Mesenchymal stem cell (in vitro differentiated cells and primary cell): ENCODE measurements around the gene IL12A.
A peak's percentile ranks its signal among the peaks of the same experiment; 100 is the strongest.

Experiments used
- DNase-seq: peaks from one replicate; pipeline ENCODE4 v3.0.0-alpha.2; 2013
- H2AFZ ChIP-seq: one replicate; pipeline ENCODE4 v1.6.1; 2013; ENCODE audit warnings: low read depth, mild to moderate bottlenecking, control low read depth, inconsistent platforms, low read length, moderate library complexity
- H2AK5ac ChIP-seq: 2 replicates; pipeline ENCODE4 v1.6.1; 2013; ENCODE audit warnings: low read length, moderate library complexity, mild to moderate bottlenecking, inconsistent platforms; ENCODE audit not compliant: severe bottlenecking
- H2BK120ac ChIP-seq: one replicate; pipeline ENCODE4 v1.6.1; 2013; ENCODE audit warnings: low read depth, mild to moderate bottlenecking, inconsistent platforms, low read length, moderate library complexity
- H2BK12ac ChIP-seq, 2 experiments: one replicate each; pipeline ENCODE4 v1.6.1; 2013; ENCODE audit warnings: inconsistent platforms in 2 of 2, low read length in 2 of 2, mild to moderate bottlenecking in 2 of 2, moderate library complexity in 2 of 2, control low read depth in 1 of 2
- H2BK15ac ChIP-seq: one replicate; pipeline ENCODE4 v1.6.1; 2013; ENCODE audit warnings: mild to moderate bottlenecking, low read depth, inconsistent platforms; ENCODE audit not compliant: poor library complexity, severe bottlenecking
- H2BK5ac ChIP-seq: 2 replicates; pipeline ENCODE4 v1.6.1; 2013; ENCODE audit warnings: low read depth, mild to moderate bottlenecking, low read length, control low read depth, inconsistent platforms; ENCODE audit not compliant: poor library complexity, severe bottlenecking
- H3K14ac ChIP-seq, 2 experiments: one replicate each; pipeline ENCODE4 v1.6.1; 2013; ENCODE audit warnings: inconsistent platforms in 2 of 2, low read length in 2 of 2, control low read depth in 1 of 2, mild to moderate bottlenecking in 1 of 2, moderate library complexity in 1 of 2
- H3K18ac ChIP-seq, 2 experiments: one replicate each; pipeline ENCODE4 v1.6.1; 2013; ENCODE audit warnings: inconsistent platforms in 2 of 2, low read length in 2 of 2, control low read depth in 1 of 2, low read depth in 1 of 2, mild to moderate bottlenecking in 1 of 2
- H3K23ac ChIP-seq, 2 experiments: one replicate each; pipeline ENCODE4 v1.6.1; 2013; ENCODE audit warnings: inconsistent platforms in 2 of 2, low read length in 2 of 2, mild to moderate bottlenecking in 2 of 2, moderate library complexity in 2 of 2, control low read depth in 1 of 2
- H3K27ac ChIP-seq: 2 replicates; pipeline ENCODE4 v1.5.1; 2013; ENCODE audit warnings: mild to moderate bottlenecking, moderate library complexity, low read length, control low read depth, inconsistent platforms; ENCODE audit not compliant: poor library complexity, severe bottlenecking
- H3K27me3 ChIP-seq, 2 experiments: 2 replicates each; pipeline versions ENCODE4 v1.6.1 to v1.7.0; 2013; ENCODE audit warnings: low read length in 2 of 2, mild to moderate bottlenecking in 2 of 2, moderate library complexity in 2 of 2, control low read depth in 1 of 2, inconsistent platforms in 1 of 2; ENCODE audit not compliant: control insufficient read depth in 1 of 2, insufficient read depth in 1 of 2
- H3K36me3 ChIP-seq, 2 experiments: 2 replicates each; pipeline versions ENCODE4 v1.6.1 to v1.7.0; 2013; ENCODE audit warnings: low read length in 2 of 2, control low read depth in 1 of 2, inconsistent platforms in 1 of 2, low read depth in 1 of 2, mild to moderate bottlenecking in 1 of 2; ENCODE audit not compliant: insufficient read depth in 2 of 2, control insufficient read depth in 1 of 2
- H3K4ac ChIP-seq, 2 experiments: one replicate each; pipeline ENCODE4 v1.6.1; 2013; ENCODE audit warnings: inconsistent platforms in 2 of 2, low read length in 2 of 2, mild to moderate bottlenecking in 2 of 2, moderate library complexity in 2 of 2, control low read depth in 1 of 2, low read depth in 1 of 2
- H3K4me1 ChIP-seq: 2 replicates; pipeline ENCODE4 v1.6.1; 2013; ENCODE audit warnings: low read depth, low read length, control low read depth; ENCODE audit not compliant: control insufficient read depth, insufficient read depth
- H3K4me2 ChIP-seq: 2 replicates; pipeline ENCODE4 v1.6.1; 2013; ENCODE audit warnings: low read length, mild to moderate bottlenecking, inconsistent platforms; ENCODE audit not compliant: poor library complexity, severe bottlenecking
- H3K4me3 ChIP-seq, 2 experiments: 2 replicates each; pipeline versions ENCODE4 v1.5.1 to v1.7.0; 2013; ENCODE audit warnings: low read length in 2 of 2, mild to moderate bottlenecking in 2 of 2, control low read depth in 1 of 2, low read depth in 1 of 2; ENCODE audit not compliant: insufficient read depth in 1 of 2
- H3K79me1 ChIP-seq: replicated peaks from 2 replicates; pipeline ENCODE4 v1.6.1; 2013; ENCODE audit warnings: mild to moderate bottlenecking, control low read depth, low read length, inconsistent platforms; ENCODE audit not compliant: poor library complexity, severe bottlenecking
- H3K9ac ChIP-seq: 2 replicates; pipeline ENCODE4 v1.7.0; 2013; ENCODE audit warnings: mild to moderate bottlenecking, low read length, moderate library complexity
- H3K9me3 ChIP-seq: 2 replicates; pipeline ENCODE4 v1.7.0; 2013; ENCODE audit warnings: mild to moderate bottlenecking, low read length; ENCODE audit not compliant: control insufficient read depth
- H4K8ac ChIP-seq: one replicate; pipeline ENCODE4 v1.6.1; 2013; ENCODE audit warnings: inconsistent platforms, mild to moderate bottlenecking, low read length, moderate library complexity
- H4K91ac ChIP-seq: one replicate; pipeline ENCODE4 v1.6.1; 2013; ENCODE audit warnings: mild to moderate bottlenecking, low read length, inconsistent platforms
- WGBS: methylation state at CpG from one replicate; pipeline ENCODE4 v1.1.7; 2013; ENCODE audit warnings: mixed read lengths; 5-methylcytosine and 5-hydroxymethylcytosine counted together

IL12A gene

DNA sequence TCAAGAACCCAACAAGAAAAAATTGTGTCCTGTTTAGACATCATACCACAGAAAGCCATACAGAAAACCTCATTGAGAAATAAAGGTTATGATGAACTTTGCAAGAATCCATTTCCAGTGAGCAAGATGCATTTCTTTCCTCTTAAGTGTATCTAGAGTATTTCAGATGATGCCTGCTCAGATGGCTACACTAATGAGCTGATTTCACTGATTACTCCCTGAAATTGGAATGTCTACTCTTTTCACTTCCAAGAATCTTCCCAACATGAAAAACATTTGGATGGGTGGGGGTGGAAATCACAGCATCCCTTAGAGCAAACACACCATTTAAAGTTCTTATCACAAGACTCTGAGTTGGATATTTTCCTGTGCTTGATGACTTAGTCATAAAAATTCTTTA is 41.4 kb upstream of the IL12A start:
- H3K9ac ChIP-seq, result peak overlapping the region; percentile 36
- no peaks in the 10 kb centered on the region for H3K4me1 ChIP-seq
- H3K27me3 ChIP-seq, result no peaks in the 10 kb centered on the region
- no peak overlapping the region for H3K23ac ChIP-seq
- peak; percentile 42 for DNase-seq
- H4K8ac ChIP-seq, result no peak overlapping the region
- no peak overlapping the region for H2BK5ac ChIP-seq
- H3K18ac ChIP-seq, result no peak overlapping the region
- H3K36me3 ChIP-seq, result no peaks in the 10 kb centered on the region
- no peaks in the 10 kb centered on the region for H3K79me1 ChIP-seq
- no peak overlapping the region for H3K4me2 ChIP-seq
- no peak overlapping the region for H3K27ac ChIP-seq
- H3K9me3 ChIP-seq, result no peaks in the 10 kb centered on the region
- no peak overlapping the region for H2BK15ac ChIP-seq
- H3K4ac ChIP-seq, result no peak overlapping the region
- no peak overlapping the region for H4K91ac ChIP-seq
- H3K14ac ChIP-seq, result no peak overlapping the region
- no peak overlapping the region for H2AFZ ChIP-seq
- no peak overlapping the region for H2AK5ac ChIP-seq
- H3K4me3 ChIP-seq, result no peak overlapping the region
- no peak overlapping the region for H2BK120ac ChIP-seq
- H2BK12ac ChIP-seq, result no peak overlapping the region

DNA sequence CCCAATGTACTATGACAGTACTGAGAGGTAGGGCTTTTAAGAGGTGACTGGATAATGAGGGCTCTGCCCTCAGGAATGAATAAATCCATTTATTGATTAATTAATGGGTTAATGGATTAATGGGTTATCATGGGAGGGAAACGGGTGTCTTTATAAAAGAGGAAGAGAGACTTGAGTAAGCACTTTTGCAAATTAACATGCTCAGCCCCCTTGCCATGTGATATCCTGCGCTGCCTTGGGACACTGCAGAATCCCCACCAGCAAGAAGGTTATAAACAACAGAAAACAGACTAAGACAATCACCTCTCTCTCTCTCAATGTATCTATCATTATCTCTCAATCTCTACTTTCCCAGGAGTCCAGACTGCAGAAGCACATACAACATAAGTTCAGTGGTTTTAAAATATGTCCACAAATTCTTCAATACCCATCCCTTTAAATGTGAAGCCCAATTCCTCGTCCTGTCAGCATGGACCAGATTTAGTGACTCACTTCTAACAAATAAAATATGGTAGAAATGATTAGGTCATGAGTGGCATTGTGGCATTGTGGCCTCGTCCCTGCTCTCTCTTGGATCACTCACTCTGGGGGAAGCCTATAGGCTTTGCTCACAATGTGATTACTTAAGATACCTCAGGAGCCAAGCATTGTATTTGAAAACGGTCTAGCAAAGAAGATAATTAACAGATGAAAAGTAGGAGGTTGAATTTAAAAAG is 40.0 kb upstream of the IL12A start:
- H2AK5ac ChIP-seq, result no peak overlapping the region
- H2BK12ac ChIP-seq, result no peak overlapping the region
- no peak overlapping the region for H3K27ac ChIP-seq
- no peaks in the 10 kb centered on the region for H3K4me1 ChIP-seq
- H2BK120ac ChIP-seq, result no peak overlapping the region
- no peak overlapping the region for H2BK15ac ChIP-seq
- no peak overlapping the region for H4K8ac ChIP-seq
- H3K18ac ChIP-seq, result no peak overlapping the region
- no peaks in the 10 kb centered on the region for H3K36me3 ChIP-seq
- H3K27me3 ChIP-seq, result no peaks in the 10 kb centered on the region
- no peak for DNase-seq
- H3K4me3 ChIP-seq, result no peak overlapping the region
- H3K4ac ChIP-seq, result no peak overlapping the region
- H2BK5ac ChIP-seq, result no peak overlapping the region
- no peak overlapping the region for H2AFZ ChIP-seq
- no peaks in the 10 kb centered on the region for H3K9me3 ChIP-seq
- H4K91ac ChIP-seq, result no peak overlapping the region
- no peak overlapping the region for H3K9ac ChIP-seq
- no peak overlapping the region for H3K4me2 ChIP-seq
- no peaks in the 10 kb centered on the region for H3K79me1 ChIP-seq
- WGBS, result 86% methylated on average over 4 of the region's 5 CpGs
- H3K14ac ChIP-seq, result no peak overlapping the region
- no peak overlapping the region for H3K23ac ChIP-seq

DNA sequence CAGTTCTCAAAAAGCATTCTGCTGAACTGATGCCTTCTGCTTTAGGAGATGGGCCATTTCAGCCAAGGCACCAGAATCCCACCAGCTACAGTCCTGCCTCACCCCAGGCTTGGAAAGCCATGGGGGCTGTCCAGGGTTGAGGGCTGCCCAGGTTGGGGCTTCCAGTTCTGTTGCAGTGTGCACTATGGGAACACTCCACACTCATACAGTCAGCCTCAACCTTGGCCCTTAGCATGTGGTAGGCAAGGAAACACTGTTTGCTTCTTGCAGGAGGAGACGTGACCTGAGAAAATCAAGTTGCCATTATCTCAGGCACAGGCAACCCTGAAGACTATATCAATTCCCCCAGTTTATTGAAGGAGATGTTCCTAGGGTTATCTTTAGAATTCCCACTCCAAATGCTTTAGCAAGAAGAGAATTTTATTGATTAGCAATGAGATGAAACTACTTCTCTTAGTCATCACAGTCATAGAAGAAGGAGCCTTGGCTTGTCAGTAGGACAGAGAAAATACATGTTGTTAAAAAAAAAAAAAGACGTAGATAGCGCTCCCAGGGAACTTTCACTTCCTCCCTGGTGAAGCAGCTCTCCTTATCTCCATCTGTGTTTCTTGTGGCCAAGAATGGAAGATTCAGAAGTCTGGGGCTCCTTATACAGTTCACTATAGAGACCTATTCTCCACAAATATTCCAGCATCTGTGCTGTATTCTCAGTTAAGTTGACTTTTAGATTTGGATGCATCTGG is 38.3 kb upstream of the IL12A start:
- no peaks in the 10 kb centered on the region for H3K4me1 ChIP-seq
- no peak overlapping the region for H2AFZ ChIP-seq
- no peaks in the 10 kb centered on the region for H3K27me3 ChIP-seq
- no peak overlapping the region for H3K14ac ChIP-seq
- WGBS, result 100% methylated on average over 1 of the region's 3 CpGs
- no peak overlapping the region for H2BK15ac ChIP-seq
- H4K91ac ChIP-seq, result peak overlapping the region; percentile 12
- H4K8ac ChIP-seq, result peak overlapping the region; percentile 59
- DNase-seq, result no peak
- no peak overlapping the region for H3K4me2 ChIP-seq
- no peak overlapping the region for H3K18ac ChIP-seq
- no peak overlapping the region for H3K4ac ChIP-seq
- H3K23ac ChIP-seq, result no peak overlapping the region
- no peak overlapping the region for H2BK5ac ChIP-seq
- no peak overlapping the region for H2BK120ac ChIP-seq
- no peak overlapping the region for H3K4me3 ChIP-seq
- H3K9ac ChIP-seq, result no peak overlapping the region
- no peaks in the 10 kb centered on the region for H3K9me3 ChIP-seq
- H3K27ac ChIP-seq, result no peak overlapping the region
- peak overlapping the region in 1 of 2 experiments; percentile 63 for H2BK12ac ChIP-seq
- H3K36me3 ChIP-seq, result no peaks in the 10 kb centered on the region
- no peak overlapping the region for H2AK5ac ChIP-seq
- H3K79me1 ChIP-seq, result no peaks in the 10 kb centered on the region

DNA sequence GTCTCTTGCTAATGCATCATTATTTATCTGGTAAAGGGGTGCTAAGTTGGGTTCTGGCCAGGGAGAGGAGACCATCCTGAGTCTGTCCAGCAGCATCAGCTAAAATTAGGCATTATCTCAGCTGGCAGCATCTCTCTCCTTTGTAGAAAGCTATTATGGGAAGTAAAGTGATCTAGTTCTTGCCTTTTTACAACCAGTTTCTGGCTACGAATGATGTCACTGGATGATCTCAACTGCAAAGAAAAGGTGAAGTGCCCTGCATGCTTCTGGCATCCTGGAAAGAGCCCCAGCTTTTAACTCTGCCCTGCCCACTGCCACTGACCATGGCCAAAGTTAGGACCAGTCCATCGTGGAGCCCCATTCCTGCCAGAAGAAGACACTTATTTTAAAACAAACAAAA is 37.1 kb upstream of the IL12A start:
- no peaks in the 10 kb centered on the region for H3K9me3 ChIP-seq
- H3K27me3 ChIP-seq, result no peaks in the 10 kb centered on the region
- 79% methylated on average over 2 of the region's 2 CpGs for WGBS
- no peak overlapping the region for H3K23ac ChIP-seq
- H3K4ac ChIP-seq, result no peak overlapping the region
- H4K91ac ChIP-seq, result no peak overlapping the region
- no peak overlapping the region for H3K14ac ChIP-seq
- no peak overlapping the region for H3K18ac ChIP-seq
- no peak for DNase-seq
- no peak overlapping the region for H2BK5ac ChIP-seq
- no peaks in the 10 kb centered on the region for H3K36me3 ChIP-seq
- H3K79me1 ChIP-seq, result no peaks in the 10 kb centered on the region
- no peak overlapping the region for H2AK5ac ChIP-seq
- H2BK12ac ChIP-seq, result no peak overlapping the region
- no peak overlapping the region for H2BK15ac ChIP-seq
- no peak overlapping the region for H3K4me2 ChIP-seq
- no peaks in the 10 kb centered on the region for H3K4me1 ChIP-seq
- no peak overlapping the region for H3K27ac ChIP-seq
- no peak overlapping the region for H2BK120ac ChIP-seq
- no peak overlapping the region for H4K8ac ChIP-seq
- no peak overlapping the region for H3K9ac ChIP-seq
- no peak overlapping the region for H2AFZ ChIP-seq
- H3K4me3 ChIP-seq, result no peak overlapping the region
